Measurements from ENCODE around the gene CXorf38.
"Not testable (repeated sequence)": the region's sequence is repeated elsewhere in the genome, so short reads cannot be mapped to it uniquely, and the experiment has no call there.

CXorf38 gene

DNA sequence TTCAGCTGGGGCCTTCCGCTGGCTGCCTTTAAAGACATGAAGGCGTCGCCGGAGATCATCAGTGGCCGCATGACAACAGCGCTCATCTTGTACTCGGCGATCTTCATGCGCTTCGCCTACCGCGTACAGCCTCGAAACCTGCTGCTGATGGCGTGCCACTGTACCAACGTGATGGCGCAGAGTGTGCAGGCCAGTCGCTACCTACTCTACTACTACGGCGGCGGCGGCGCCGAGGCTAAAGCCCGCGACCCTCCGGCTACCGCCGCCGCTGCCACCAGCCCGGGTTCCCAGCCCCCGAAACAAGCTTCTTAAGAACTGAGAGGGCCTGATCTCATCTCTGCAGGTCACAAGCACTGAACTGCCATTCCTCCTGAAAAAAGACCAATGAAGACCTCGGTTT, 23.7 kb downstream of the CXorf38 start:
- no peak for DNase-seq

DNA sequence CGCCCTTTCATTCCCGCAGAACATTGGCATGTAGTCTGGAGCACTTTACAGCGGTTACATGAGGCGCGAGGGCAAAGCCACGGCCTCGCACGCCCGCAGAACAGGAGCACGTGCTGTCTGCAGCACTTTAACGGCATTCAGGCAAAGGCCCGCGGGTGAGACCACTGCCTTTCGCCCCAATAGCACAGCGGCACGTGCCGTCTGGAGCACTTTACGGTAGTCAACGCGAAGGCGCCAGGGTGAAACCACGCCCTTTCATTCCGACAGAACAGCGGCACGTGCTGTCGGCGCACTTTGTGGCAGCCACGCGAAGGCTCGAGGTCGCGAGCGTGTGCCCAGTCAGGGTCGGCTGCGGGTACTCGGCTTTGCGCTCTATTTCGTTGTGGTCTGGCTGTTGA, 24.2 kb downstream of the CXorf38 start, which contains the start of gene MPC1L:
TSS of gene MPC1L (plus strand) at position 290 of the 398 bp plus-strand sequence. CDS start 138 bp downstream, outside the sequence.
- DNase-seq, result no peak

DNA sequence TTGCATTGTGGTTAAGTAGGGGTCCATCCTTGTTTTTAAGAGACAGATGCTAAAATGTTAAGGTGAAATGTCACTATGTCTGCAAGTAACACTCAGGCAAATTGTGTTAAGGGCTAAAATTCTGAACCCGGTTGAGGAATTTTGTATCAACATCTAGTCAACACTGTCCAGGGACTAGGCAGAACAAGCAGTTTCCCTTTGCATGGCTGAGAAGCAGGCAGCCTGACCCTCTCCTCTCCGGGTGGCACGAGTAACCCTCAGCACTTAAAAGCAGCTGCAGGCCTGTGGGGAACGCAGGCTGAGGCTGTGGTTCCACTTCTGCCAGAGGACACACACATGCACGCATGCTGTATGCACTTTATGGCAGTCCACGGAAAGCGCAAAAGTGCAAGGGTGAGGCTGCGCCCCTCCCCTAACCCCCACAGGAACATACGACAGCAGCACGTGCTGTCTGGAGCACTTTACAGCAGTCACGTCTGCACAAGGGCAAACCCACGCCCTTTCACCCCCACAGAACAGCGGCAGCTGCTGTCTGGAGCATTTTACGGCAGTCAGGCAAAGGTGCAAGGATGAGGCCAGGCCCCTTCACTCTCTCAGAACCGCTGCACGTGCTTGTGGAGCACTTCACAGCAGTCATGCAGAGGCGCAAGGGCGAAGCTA, 24.8 kb downstream of the CXorf38 start:
- no peak for DNase-seq

DNA sequence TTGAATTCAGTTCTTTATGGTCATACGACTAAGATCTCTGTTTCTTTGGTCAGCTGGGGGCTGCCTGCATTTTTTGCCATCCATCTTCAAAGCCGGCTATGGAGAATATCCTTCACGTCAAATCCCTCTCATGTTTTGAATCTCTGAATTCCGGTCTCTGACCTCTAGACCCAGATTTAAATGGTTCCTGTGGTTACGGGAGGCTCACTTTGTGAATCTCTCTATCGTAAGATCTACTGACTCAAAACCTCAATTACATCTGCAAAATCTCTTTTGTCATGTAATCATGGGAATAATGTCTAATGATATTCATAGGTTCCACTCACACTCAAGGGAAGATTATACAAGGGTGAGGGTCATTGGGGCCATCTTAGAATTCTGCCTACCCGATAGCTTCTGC, 29.8 kb downstream of the CXorf38 start:
- no peak for DNase-seq

DNA sequence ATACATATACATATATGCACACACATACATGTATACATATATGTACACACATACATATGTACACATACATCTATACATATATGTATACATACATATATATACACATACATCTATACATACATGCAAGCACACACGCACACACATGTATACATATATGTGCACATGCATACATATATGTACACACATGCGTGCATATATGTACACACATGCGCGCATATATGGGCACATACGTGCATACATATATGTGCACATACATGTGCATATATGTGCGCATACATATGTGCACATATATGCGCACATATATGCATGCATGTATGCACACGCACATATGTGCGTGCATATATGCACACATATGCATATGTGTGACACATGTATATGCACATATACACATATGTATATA, 31.4 kb downstream of the CXorf38 start:
- no peak for DNase-seq

DNA sequence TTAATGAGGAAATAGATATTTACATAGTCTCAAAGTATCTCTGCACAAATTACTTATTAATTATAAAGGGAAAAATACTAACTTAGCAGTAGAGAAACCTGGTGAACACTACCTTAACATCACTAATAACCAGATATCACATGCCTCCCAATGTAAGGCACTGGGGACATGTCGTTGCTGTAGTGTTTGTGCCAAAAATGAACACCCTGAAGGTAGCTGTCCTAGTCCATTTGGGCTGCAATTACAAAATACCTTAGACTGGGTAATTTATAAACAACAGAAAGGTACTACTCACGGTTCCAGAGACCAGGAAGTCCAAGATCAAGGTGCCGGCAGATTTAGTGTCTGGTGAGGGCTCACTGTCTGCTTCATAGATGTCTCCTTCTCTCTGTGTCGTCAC, 34.9 kb downstream of the CXorf38 start:
- no peak for DNase-seq

DNA sequence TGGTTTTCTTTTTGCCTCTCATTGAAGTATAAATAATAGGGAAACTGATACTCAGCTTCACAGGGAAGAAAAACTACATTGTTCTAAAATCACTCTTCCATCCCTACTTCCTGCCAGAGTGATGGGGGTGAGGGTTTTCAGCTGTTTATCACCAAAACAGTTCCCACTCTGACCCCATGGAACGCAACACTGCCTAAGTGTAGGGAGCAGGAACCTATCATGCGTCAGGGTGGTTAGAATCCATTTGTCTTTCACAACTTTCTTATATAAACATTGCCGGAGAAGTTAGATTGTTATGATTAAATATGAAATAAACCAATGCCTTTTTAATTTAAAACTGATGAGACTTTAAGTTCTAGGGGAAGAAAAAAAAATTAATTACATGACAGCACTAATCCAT, 40.0 kb downstream of the CXorf38 start:
- DNase-seq, result no peak

DNA sequence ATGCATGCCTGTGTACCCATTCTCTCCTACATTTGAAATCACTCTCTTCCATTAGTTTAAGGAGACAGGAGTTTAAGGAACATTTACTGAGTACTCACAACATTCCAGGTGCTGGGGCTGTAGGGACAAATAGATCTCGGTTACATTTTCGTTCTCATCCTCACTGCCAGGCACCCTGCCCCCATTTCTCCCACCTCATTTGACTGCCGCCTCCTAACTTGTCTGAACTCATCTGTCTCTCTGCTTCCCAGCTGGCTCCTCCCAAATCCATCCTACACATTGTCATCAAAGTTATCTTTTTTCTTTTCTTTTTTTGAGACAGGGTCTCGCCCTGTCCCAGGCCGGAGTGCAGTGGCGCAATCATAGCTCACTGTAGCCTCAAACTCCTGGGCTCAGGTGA, 43.9 kb downstream of the CXorf38 start:
- DNase-seq, result no peak

DNA sequence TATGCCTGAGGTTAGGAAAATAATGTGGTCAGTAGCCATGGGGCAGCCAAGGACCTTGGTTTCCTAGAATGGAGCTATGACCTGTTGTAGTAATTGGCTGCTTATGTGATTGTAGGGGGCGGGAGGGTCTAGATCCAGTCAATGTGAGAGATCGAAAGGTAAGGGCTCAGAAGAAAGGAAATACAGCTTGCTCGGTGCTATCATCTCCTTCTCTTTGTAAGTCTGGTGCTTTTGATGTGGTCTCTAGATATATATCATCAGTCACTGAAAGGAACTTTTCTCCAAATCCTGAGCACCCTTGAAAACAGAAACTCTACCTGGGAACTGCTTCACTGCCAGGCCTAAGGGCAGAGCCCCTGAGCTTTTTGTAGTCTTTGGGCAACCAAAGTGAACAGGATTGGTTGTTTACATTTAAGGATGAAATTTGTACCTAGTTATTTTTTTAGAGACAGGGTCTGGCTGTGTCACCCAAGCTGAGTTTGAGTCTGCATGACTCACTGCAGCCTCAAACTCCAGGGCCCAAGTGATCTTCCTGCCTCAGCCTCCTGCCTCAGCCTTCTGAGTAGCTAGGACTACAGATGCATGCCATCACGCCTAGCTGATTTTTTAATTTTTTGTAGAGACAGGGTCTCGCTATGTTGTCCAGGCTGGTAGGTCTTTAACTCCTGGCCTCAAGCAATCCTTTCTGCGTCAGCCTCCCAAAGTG, 57.6 kb downstream of the CXorf38 start:
- not testable (repeated sequence) for DNase-seq

DNA sequence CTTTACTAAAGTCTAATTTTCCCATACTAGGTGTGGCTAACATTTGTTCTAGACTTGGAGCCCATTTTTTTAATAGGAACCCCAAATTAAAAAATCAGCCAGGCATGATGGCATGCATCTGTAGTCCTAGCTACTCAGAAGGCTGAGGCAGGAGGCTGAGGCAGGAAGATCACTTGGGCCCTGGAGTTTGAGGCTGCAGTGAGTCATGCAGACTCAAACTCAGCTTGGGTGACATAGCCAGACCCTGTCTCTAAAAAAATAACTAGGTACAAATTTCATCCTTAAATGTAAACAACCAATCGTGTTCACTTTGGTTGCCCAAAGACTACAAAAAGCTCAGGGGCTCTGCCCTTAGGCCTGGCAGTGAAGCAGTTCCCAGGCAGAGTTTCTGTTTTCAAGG, 59.7 kb downstream of the CXorf38 start:
- DNase-seq, result not testable (repeated sequence)

DNA sequence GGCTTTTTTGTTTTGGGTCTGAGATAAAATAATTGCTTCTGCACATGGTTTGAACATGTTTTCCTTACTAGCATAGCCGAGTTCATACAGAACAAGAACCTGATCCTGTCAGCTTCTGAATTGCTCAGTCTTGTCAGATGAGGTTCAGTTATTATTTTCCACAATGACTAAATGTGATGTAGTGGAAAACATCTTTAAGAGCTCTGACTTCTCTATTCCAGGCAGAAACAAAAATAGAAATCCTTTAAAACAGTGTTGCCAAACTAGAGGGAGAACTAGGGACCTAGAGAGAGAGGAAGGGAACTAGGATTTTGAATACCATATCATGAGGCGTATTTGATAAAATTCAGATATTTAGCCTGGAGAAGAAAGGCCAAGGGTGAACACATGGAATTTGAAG, 64.5 kb downstream of the CXorf38 start:
- no peak for DNase-seq

DNA sequence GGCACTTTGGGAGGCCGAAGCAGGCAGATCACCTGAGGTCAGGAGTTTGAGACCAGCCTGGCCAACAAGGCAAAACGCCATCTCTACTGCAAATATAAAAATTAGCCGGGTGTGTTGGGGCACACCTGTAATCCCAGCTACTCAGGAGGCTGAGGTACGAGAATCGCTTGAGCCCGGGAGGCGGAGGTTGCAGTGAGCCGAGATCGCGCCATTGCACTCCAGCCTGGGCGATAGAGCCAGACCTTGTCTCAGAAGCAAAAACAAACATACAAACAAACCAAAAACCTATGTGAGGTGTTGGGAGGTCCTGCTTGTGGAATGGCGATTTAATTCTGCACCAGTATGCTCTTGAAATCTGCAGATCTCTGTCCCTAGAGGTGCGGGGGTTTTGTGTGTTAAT, 65.2 kb downstream of the CXorf38 start:
- DNase-seq, result not testable (repeated sequence)

DNA sequence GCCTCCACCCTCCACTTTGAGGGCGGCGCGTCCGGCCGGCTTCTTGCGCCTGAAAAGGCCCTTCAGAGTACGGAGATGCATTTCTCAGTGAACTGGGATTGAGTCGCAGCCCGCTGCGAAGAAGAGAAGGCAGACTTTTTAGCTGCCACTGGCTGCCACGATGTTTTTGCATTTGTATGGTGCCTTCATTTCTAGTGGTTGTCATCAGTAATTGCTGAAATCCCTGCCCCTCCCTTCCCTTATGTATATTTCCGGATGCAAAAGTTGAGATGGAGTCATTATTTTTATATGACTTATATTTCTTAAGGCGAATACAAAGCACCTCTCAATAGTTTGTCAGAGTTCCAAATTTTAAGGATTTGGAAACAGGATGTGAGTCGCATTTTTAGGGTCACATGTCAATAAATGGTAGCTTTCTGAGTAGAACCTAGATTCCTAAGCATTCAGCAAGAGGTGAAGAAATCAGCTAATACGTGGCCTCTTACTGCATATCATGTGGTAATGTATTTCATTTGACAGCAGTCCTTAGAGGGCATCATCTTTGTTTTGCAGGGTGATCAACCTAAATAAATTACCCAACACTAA, 65.9 kb downstream of the CXorf38 start:
- DNase-seq, result no peak

DNA sequence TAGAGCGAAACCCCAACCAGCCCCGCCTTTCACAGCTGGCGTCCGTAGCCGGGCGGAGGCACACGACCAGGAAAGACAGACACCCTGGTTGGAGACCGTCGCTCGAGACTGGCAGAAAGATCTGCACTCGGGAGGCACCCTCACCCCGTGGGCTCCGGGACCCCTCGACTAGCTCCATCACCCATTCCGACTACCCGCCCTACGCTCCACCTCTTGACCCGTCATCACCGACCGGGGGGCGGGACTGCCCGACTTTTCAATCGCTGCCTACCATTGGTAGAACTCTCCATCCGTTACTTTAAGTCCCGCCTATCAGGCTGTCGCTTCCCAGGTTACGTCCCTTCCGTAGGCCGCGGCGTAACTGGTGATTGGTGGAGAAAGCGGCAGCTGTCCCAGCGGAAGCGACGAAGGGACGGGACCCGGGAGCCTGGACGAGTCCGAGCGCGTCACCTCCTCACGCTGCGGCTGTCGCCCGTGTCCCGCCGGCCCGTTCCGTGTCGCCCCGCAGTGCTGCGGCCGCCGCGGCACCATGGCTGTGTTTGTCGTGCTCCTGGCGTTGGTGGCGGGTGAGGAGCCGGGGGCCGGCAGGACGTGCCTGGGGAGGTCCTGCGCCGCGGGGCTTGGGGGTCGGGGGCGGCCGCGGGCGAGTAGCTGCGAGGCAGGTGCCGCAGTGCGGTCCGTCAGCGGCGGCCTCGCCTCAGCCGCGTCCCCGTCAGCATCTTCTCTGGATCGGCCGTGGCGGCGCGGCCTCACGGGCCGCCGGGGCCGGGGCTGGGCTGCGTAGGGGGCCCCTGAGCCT, 66.6 kb downstream of the CXorf38 start, which contains the start of gene ATP6AP2:
TSS of gene ATP6AP2 (plus strand) at position 434 of the 799 bp plus-strand sequence. CDS start at position 530, 96 bp downstream.
- DNase-seq, result peak; percentile 89

DNA sequence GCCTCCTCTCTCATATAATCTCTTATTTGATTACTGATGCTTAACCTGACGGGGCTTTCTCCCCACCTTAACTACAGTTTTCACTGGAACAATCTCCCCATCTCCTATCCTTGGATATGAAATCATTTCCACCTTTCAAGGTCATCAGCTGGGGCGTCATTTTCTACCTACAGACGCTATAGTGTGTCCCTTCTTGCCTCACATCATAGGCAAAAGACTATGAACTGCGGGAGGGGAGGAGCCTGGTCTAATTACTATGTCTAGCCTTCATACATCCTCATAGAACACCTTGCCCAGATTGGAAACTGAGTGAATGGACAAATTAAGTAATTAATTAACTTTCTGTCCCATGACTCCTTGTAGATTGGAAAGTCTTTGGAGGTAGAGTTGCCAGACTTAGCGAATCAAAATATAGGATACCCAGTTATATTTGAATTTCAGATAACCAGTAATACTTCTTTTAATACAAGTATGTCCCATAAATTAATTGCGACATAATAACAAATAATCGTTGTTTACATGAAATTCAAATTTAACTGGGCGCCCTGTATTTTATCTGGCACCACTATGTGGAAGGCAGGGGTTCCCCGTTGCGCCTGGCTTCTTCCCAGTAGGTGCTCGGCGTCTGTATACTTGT, 67.3 kb downstream of the CXorf38 start:
- no peak for DNase-seq

DNA sequence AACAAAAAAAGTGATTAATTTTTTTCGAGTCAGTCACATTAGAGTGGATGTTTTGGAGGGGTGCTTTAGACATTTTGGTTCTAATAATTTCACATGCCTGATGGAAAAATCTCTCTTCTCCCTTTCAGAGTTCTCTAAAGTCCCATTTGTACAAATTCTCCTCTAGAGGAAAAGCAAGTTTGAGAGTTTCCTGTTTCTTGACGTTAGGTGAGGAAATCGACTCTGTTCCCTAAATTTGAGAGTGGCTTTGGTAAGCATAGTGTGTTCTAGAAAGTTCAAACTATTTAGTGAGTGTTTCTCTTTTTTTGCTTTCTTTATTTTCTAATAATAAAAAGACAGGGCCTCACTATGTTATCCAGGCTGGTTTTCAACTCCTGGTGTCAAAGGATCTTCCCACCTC, 68.2 kb downstream of the CXorf38 start:
- no peak for DNase-seq

DNA sequence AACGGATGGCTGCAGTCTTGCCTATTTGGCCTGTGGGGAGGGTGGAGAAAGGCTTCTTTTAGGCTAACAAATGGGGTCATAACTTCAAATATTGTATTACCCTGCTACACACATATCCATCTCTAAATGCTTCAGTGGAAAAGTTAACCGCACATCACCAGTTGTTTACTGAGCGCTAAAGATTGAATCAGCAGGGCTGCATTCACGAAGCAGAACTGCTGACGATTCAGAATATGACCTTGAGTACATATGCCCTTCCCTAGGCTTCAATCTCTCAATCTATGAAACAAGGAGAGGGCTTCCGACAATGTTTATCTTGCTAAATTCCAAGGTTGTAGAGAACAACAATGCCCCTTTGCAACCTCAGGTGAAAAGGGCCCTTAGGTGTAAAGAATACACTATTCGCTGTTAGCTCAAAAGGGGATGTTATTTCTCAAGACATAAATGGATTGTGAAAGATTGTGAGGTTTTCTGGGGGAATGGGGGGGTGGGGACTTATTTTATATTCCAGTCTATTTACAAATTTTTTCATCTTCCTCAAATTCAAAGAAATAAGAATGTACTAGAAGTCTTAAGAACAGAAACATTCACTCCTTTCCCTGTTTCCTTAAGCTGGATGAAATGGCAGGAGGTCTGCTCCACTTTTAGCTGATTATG, 69.2 kb downstream of the CXorf38 start:
- DNase-seq, result no peak
